Neuronal stem cell (in vitro differentiated cells): ENCODE results near the gene ANKS6.

Experiments
- DNase-seq: peaks from one replicate; pipeline ENCODE4 v3.0.0-alpha.2; 2013; ENCODE audit warnings: low spot score
- H2AFZ ChIP-seq: one replicate; pipeline ENCODE4 v1.6.1; 2013; ENCODE audit warnings: mild to moderate bottlenecking, low read length, inconsistent platforms
- H2AK5ac ChIP-seq: 2 replicates; pipeline ENCODE4 v1.6.1; 2013; ENCODE audit warnings: low read depth, mild to moderate bottlenecking, inconsistent platforms, low read length, moderate library complexity, mixed read lengths
- H2BK120ac ChIP-seq: 2 replicates; pipeline ENCODE4 v1.6.1; 2013; ENCODE audit warnings: low read depth, mild to moderate bottlenecking, inconsistent platforms, low read length, moderate library complexity, mixed read lengths
- H2BK12ac ChIP-seq: one replicate; pipeline ENCODE4 v1.6.1; 2013; ENCODE audit warnings: low read length, inconsistent platforms
- H2BK15ac ChIP-seq: 2 replicates; pipeline ENCODE4 v1.6.1; 2013; ENCODE audit warnings: mild to moderate bottlenecking, low read length, inconsistent platforms, mixed read lengths
- H2BK5ac ChIP-seq: one replicate; pipeline ENCODE4 v1.6.1; 2013; ENCODE audit warnings: inconsistent platforms, mild to moderate bottlenecking, low read length, moderate library complexity
- H3K14ac ChIP-seq: one replicate; pipeline ENCODE4 v1.6.1; 2013; ENCODE audit warnings: low read length, inconsistent platforms
- H3K18ac ChIP-seq: 2 replicates; pipeline ENCODE4 v1.6.1; 2013; ENCODE audit warnings: low read length, inconsistent platforms
- H3K23ac ChIP-seq: 2 replicates; pipeline ENCODE4 v1.6.1; 2013; ENCODE audit warnings: low read depth, mild to moderate bottlenecking, mixed read lengths, low read length, inconsistent platforms; ENCODE audit not compliant: poor library complexity
- H3K27ac ChIP-seq: replicated peaks from 3 replicates; pipeline ENCODE4 v1.5.1; 2013; ENCODE audit warnings: low read length, inconsistent platforms
- H3K27me3 ChIP-seq, 3 experiments: 2 replicates each; pipeline ENCODE4 v1.6.1; 2013; ENCODE audit warnings: low read length in 3 of 3, mild to moderate bottlenecking in 2 of 3, inconsistent platforms in 1 of 3, low read depth in 1 of 3, mixed read lengths in 1 of 3, moderate library complexity in 1 of 3; ENCODE audit not compliant: control insufficient read depth in 3 of 3, insufficient read depth in 3 of 3
- H3K36me3 ChIP-seq, 2 donors: replicated peaks in 1 of 2; 2 replicates each; pipeline ENCODE4 v1.6.1; 2013; ENCODE audit warnings: low read length in 2 of 2; ENCODE audit not compliant: control insufficient read depth in 2 of 2, insufficient read depth in 2 of 2
- H3K4ac ChIP-seq: 2 replicates; pipeline ENCODE4 v1.6.1; 2013; ENCODE audit warnings: inconsistent platforms, mild to moderate bottlenecking, low read length, moderate library complexity
- H3K4me1 ChIP-seq, 2 donors: 1 replicate in 1 of 2; 2 replicates in 1 of 2; pipeline ENCODE4 v1.6.1; 2013; ENCODE audit warnings: low read length in 2 of 2, low read depth in 1 of 2; ENCODE audit not compliant: control insufficient read depth in 2 of 2, insufficient read depth in 1 of 2
- H3K4me2 ChIP-seq: one replicate; pipeline ENCODE4 v1.6.1; 2013; ENCODE audit warnings: mild to moderate bottlenecking, low read length, inconsistent platforms; ENCODE audit not compliant: insufficient read depth, poor library complexity, severe bottlenecking
- H3K4me3 ChIP-seq, 2 donors: 2 replicates each; pipeline ENCODE4 v1.5.1; 2013; ENCODE audit warnings: low read length in 2 of 2, mild to moderate bottlenecking in 2 of 2, inconsistent platforms in 1 of 2, moderate library complexity in 1 of 2
- H3K79me1 ChIP-seq: one replicate; pipeline ENCODE4 v1.6.1; 2013; ENCODE audit warnings: low read depth, mild to moderate bottlenecking, inconsistent platforms, low read length, moderate library complexity
- H3K9ac ChIP-seq: one replicate; pipeline ENCODE4 v1.6.1; 2013; ENCODE audit warnings: mild to moderate bottlenecking, low read depth, low read length, inconsistent platforms; ENCODE audit not compliant: poor library complexity
- H3K9me3 ChIP-seq, 2 donors: replicated peaks in 1 of 2; 2 replicates each; pipeline versions ENCODE3 to v1.6.1; 2013; ENCODE audit warnings: low read length in 2 of 2, mild to moderate bottlenecking in 2 of 2, inconsistent platforms in 1 of 2, low read depth in 1 of 2, mixed read lengths in 1 of 2, moderate library complexity in 1 of 2; ENCODE audit not compliant: control insufficient read depth in 2 of 2, insufficient read depth in 1 of 2
- H4K8ac ChIP-seq: one replicate; pipeline ENCODE4 v1.6.1; 2013; ENCODE audit warnings: low read depth, mild to moderate bottlenecking, inconsistent platforms, low read length, moderate library complexity
- H4K91ac ChIP-seq: one replicate; pipeline ENCODE4 v1.6.1; 2013; ENCODE audit warnings: low read length, low read depth, mild to moderate bottlenecking, inconsistent platforms; ENCODE audit not compliant: poor library complexity
- WGBS, 2 donors: extraction: QIAGEN DNeasy Blood & Tissue Kit; methylation state at CpG; one replicate each; pipeline ENCODE4 v1.1.7; 2013; ENCODE audit warnings: missing lambda C conversion rate in 2 of 2, mixed read lengths in 1 of 2; ENCODE audit not compliant: insufficient read length in 2 of 2, insufficient replicate concordance in 1 of 2; ENCODE audit errors: extremely low coverage in 2 of 2; 5-methylcytosine and 5-hydroxymethylcytosine counted together

Gene ANKS6

GRCh38 chr9:98777618-98778017, 18.7 kb downstream of the ANKS6 start:
- no peak overlapping the region for H3K9ac ChIP-seq
- H3K79me1 ChIP-seq, result no peaks in the 10 kb centered on the region
- peaks cover 3 to 9% of the 10 kb centered on the region in 2 donors for H3K4me1 ChIP-seq
- WGBS, 2 donors, result no CpG with 5 or more reads among the region's 4 CpGs
- no peak overlapping the region for H2BK5ac ChIP-seq
- no peak overlapping the region for H2BK120ac ChIP-seq
- H3K4me3 ChIP-seq, result no peak overlapping the region
- H2BK15ac ChIP-seq, result no peak overlapping the region
- H3K9me3 ChIP-seq, result no peaks in the 10 kb centered on the region
- no peak overlapping the region for H3K18ac ChIP-seq
- H3K4me2 ChIP-seq, result no peak overlapping the region
- no peak overlapping the region for H2AK5ac ChIP-seq
- H3K27me3 ChIP-seq, result no peaks in the 10 kb centered on the region
- H3K4ac ChIP-seq, result no peak overlapping the region
- no peak overlapping the region for H3K27ac ChIP-seq
- H3K14ac ChIP-seq, result no peak overlapping the region
- no peak overlapping the region for H4K8ac ChIP-seq
- no peak for DNase-seq
- H4K91ac ChIP-seq, result no peak overlapping the region
- peak overlapping the region; percentile 20 for H3K23ac ChIP-seq
- no peak overlapping the region for H2AFZ ChIP-seq
- no peak overlapping the region for H2BK12ac ChIP-seq
- peaks cover 24 to 61% of the 10 kb centered on the region in 2 donors for H3K36me3 ChIP-seq

DNA sequence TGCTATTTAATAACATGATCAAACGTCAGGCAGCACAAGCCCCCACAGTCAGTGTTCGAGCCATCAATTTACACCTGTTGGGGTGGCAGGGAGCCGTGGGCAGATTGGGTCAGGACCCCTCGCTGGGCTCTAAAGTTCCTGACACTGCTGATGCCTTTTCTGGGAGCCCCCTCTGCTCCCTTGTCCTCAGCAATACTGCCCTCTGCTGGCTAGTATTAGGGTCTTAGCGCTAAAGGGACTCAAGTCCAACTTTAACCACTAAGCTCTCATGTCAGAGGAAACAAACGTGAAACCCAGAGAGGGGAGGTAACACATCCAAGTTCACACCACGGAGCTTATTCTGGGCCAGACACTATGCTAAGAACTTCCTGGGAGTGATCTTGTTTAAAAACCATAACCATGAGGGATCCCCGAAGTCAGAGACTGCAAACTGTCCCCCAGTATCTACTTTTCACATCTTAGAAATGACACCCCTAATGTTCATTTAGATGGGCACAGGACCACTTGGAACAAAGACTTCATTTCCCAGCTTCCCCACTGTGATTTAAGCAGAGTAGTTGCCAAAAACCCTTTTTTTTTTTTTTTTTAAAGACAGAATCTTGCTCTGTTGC, 20.4 kb downstream of the ANKS6 start:
- Histone ChIP-seq H3K18ac (no peak overlapping the region), H3K36me3 (peaks cover 34 to 62% of the 10 kb centered on the region in 2 donors), H3K4ac (no peak overlapping the region), H2AFZ (no peak overlapping the region), H2BK5ac (no peak overlapping the region), H2BK12ac (no peak overlapping the region), H3K14ac (no peak overlapping the region), H3K4me1 (peaks cover 3 to 4% of the 10 kb centered on the region in 2 donors), H3K27ac (no peak overlapping the region), H2BK120ac (no peak overlapping the region), H3K9me3 (peaks cover 0 to 2% of the 10 kb centered on the region in 2 donors), H2AK5ac (no peak overlapping the region), H4K8ac (no peak overlapping the region), H2BK15ac (no peak overlapping the region), H3K4me2 (no peak overlapping the region), H4K91ac (no peak overlapping the region), H3K9ac (no peak overlapping the region), H3K27me3 (no peaks in the 10 kb centered on the region), H3K23ac (no peak overlapping the region), H3K79me1 (no peaks in the 10 kb centered on the region), H3K4me3 (no peak overlapping the region)
- no CpG with 5 or more reads among the region's 8 CpGs for WGBS, 2 donors
- DNase-seq, result peak; percentile 65

DNA sequence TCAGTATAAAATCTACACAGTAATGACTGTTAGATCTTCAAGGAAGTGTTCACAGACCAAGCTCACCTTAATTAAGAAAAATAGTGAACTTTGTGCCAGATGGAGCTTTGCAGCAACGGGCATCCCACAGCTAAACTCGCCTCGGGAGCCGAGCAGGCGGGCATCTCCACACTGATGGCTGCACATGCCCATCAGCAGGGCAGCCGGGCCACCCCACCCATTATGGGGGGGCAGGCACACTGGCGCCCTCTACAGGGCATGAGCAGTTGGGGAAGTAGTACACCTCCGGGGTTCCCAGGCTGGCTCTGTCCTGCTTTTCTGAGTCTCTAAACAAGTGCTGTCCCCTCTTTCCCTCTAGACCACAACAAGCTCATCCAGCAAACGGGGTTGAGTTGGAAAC, 21.6 kb downstream of the ANKS6 start:
- H3K36me3 ChIP-seq, result peaks cover 41 to 67% of the 10 kb centered on the region in 2 donors
- no peak overlapping the region for H3K9ac ChIP-seq
- H3K4me1 ChIP-seq, result peaks cover 3 to 4% of the 10 kb centered on the region in 2 donors
- no peak overlapping the region for H2BK5ac ChIP-seq
- no peak overlapping the region for H2BK12ac ChIP-seq
- no peak overlapping the region for H3K4ac ChIP-seq
- no peak overlapping the region for H2BK120ac ChIP-seq
- DNase-seq, result no peak
- no CpG with 5 or more reads among the region's 9 CpGs for WGBS, 2 donors
- H3K79me1 ChIP-seq, result no peaks in the 10 kb centered on the region
- H3K27ac ChIP-seq, result no peak overlapping the region
- H3K27me3 ChIP-seq, result no peaks in the 10 kb centered on the region
- no peak overlapping the region for H3K4me3 ChIP-seq
- H3K14ac ChIP-seq, result no peak overlapping the region
- H4K8ac ChIP-seq, result no peak overlapping the region
- no peak overlapping the region for H4K91ac ChIP-seq
- H3K4me2 ChIP-seq, result no peak overlapping the region
- H3K23ac ChIP-seq, result no peak overlapping the region
- no peak overlapping the region for H2AK5ac ChIP-seq
- peaks cover 0 to 2% of the 10 kb centered on the region in 2 donors for H3K9me3 ChIP-seq
- H3K18ac ChIP-seq, result no peak overlapping the region
- no peak overlapping the region for H2AFZ ChIP-seq
- H2BK15ac ChIP-seq, result no peak overlapping the region

DNA sequence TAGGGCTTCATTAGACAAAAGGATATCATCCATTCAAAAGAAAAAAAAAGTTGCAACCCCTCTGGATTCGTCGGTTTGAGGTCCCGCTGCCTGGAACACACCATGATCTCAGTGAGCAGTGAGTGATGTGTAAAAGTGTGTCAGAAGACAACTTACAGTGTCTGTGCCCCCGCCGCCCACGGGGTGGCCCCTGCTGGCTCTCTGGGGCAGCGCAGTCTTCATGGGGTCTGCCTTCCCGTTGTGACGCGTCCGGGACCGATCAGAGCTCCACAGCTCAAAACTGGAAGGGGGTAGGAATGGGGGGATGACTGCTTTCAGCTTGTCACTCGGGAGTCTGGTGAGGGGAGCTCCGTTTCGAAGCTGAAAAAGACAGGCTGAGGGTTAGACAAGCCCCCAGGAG, 22.6 kb downstream of the ANKS6 start:
- Histone ChIP-seq H3K36me3 (peaks cover 41 to 75% of the 10 kb centered on the region in 2 donors), H3K4me2 (no peak overlapping the region)

More for the DNA sequence above, 22.6 kb downstream of the ANKS6 start:
- DNase-seq, result no peak
- Histone ChIP-seq H2BK12ac (no peak overlapping the region), H2BK5ac (no peak overlapping the region), H2BK15ac (no peak overlapping the region), H4K8ac (no peak overlapping the region), H4K91ac (no peak overlapping the region), H3K4ac (no peak overlapping the region), H3K79me1 (no peaks in the 10 kb centered on the region), H2AFZ (no peak overlapping the region), H3K27ac (no peak overlapping the region), H3K4me3 (no peak overlapping the region), H2AK5ac (no peak overlapping the region), H3K9ac (no peak overlapping the region), H3K9me3 (peaks cover 0 to 2% of the 10 kb centered on the region in 2 donors), H2BK120ac (no peak overlapping the region), H3K18ac (no peak overlapping the region), H3K23ac (no peak overlapping the region), H3K4me1 (no peaks in the 10 kb centered on the region), H3K27me3 (no peaks in the 10 kb centered on the region), H3K14ac (no peak overlapping the region)
- no CpG with 5 or more reads among the region's 15 CpGs for WGBS, 2 donors
